CD4-positive, alpha-beta T cell treated with Interleukin-6 at 100 ng/mL for 8 hours (primary cell): ENCODE measurements around the gene DPP3.

Experiments
- DNase-seq: peaks from one replicate; pipeline ENCODE4 v3.0.0-alpha.2; 2020; ENCODE audit warnings: mixed read lengths, low spot score

Gene DPP3

GRCh38 chr11:66556086-66556485 is 75.9 kb downstream of the DPP3 start:
- no peak for DNase-seq

DNA sequence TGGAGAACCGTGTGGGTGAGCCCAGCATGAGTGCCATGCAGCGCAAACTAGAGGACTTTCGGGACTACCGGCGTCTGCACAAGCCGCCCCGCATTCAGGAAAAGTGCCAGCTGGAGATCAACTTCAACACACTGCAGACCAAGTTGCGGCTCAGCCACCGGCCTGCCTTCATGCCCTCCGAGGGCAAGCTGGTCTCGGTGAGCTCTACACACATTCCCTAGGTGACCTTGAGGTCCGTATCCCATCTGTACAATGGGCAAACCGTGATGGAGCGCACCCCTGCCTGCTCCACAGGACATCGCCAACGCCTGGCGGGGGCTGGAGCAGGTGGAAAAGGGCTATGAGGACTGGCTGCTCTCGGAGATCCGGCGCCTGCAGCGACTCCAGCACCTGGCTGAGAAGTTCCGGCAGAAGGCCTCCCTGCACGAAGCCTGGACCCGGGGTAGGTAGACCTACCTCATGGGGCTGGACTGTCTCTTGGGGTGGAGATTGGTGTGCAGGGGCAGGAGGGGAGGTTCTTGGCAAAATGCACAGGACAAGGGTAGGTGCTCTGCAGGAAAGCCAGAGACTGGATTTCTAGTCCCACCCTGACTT is 77.6 kb downstream of the DPP3 start:
- DNase-seq, result no peak
